ENCODE measurements around the gene CAMK1D.

- TF ChIP-seq CTCF (IDR thresholded peaks at IDR 0.05) (no peak), HMGXB4 (CRISPR knock-in tag; IDR thresholded peaks at IDR 0.05; ENCODE audit: borderline replicate concordance) (no peak), POLR2A (IDR thresholded peaks at IDR 0.05; ENCODE audit: low read length) (no peak), JUN (IDR thresholded peaks at IDR 0.05) (no peak), MAX (IDR thresholded peaks at IDR 0.05) (no peak), CHD4 (IDR thresholded peaks at IDR 0.05; ENCODE audit: borderline replicate concordance) (no peak), KDM1A (IDR thresholded peaks at IDR 0.05; ENCODE audit: low read depth) (no peak), JUNB (IDR thresholded peaks at IDR 0.05) (no peak), POLR2AphosphoS2 (conservative IDR thresholded peaks at IDR 0.05; ENCODE audit: low read length) (no peak), PHF8 (IDR thresholded peaks at IDR 0.05; ENCODE audit: borderline replicate concordance, low read depth) (no peak), RAD21 (conservative IDR thresholded peaks at IDR 0.05 in 1 of 2, IDR thresholded peaks at IDR 0.05 in 1 of 2) (no peak), USF2 (IDR thresholded peaks at IDR 0.05) (no peak)
These were observed 253.2 kb downstream of the CAMK1D start for GRCh38 chr10:12602521-12602920.
